ENCODE data around the gene IL11RA. TPM values are rescaled to one million over a fixed set of nuclear protein-coding genes. Genes with fewer than 3 reads are reported as not detected.

The IL11RA gene
- polyA plus RNA-seq: 10 to 100 TPM in 1 of 3 donors, 1 to 10 TPM in 2; 2.9 to 14.0 (median 5.0) TPM

DNA sequence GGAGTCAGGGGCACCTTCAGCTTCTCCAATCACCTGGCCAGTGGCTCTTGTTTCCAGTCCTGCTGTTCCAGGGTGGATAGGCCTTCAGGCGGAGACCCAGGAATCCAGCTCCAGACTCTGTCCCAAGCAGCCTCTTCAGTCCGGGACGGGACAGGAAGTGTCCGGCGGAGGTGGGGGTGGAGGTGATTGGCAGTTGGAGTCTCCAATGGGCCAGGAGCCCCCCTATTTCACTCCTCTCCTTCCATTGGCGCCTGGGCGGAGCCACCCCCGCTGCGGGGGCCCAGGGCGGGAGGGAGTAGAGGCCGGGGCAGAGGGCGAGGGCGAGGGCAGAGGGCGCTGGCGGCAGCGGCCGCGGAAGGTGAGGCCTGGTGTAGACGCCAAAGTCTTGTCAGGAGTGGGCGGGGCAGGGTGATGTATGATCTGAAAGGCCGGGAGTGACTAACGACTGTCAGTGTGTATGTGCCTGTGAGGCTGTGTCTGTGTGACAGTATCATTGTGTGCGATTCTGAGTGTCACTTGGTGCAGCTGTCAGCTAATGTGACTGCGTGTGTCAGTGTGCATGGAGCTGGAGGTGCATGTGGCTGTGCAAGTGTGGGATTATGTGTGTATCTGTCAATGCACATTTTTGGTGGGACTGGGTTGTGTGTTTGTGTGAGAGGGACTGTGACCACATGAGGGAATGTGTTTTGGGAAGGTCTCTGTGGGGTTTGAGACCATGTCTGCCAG is at the start of gene IL11RA:
Gene IL11RA, plus strand, starts transcription at position 310 of the 726 bp plus-strand sequence. CDS start 3,033 bp downstream, outside the sequence.
- Mint-ChIP-seq H3K4me1 (peaks cover 29 to 40% of the 10 kb centered on the region in 2 donors), H3K4me3 (peak within 1 kb of the TSS in 3 of 5 donors; percentile 9 to 41 (median 36)), H3K36me3 (peaks cover 9 to 14% (median 13%) of the 10 kb centered on the region in 3 donors), H3K27me3 (ENCODE audit: low read depth in 3 of 3) (peaks cover 2 to 6% (median 2%) of the 10 kb centered on the region in 3 donors), H3K9me3 (no peaks in the 10 kb centered on the region), H3K27ac (peak within 1 kb of the TSS in 5 of 6 donors; percentile 18 to 73 (median 48))
- DNase-seq: no peak

DNA sequence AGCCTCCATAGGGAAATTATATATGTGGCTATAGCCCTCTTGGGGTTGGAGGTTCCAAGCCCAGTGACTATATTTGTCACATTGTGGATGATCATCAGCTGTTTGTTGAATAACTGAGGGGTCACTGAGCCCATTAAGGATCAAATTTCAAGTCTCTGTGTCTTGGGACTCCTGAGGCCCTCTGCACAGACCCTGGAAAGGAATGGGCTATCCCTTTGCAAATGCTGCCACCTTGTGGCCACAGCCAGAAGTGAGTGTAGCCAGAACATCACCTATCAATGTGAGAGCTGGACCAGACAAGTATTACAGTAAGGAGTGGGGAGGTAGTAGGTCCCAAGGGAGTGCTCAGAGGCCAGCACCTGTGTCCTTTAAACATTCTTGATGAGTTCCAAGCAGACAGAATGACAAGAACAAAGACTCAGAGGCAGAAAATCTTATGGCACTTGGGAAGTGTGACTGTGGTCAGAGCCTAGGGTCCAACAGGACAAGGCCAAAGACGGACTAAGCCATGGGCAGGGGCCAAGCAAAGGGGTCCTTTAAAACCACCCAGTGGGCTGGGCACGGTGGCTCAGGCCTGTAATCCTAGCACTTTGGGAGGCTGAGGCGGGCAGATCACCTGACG is 48.3 kb upstream of the IL11RA start:
- no peak overlapping the region for H3K4me3 Mint-ChIP-seq
- peak; percentile 66 to 73 (median 69) for DNase-seq
- H3K4me1 Mint-ChIP-seq: no peaks in the 10 kb centered on the region
- no peaks in the 10 kb centered on the region for H3K9me3 Mint-ChIP-seq
- H3K27me3 Mint-ChIP-seq (ENCODE audit: low read depth in 3 of 3): peaks cover 0 to 5% (median 2%) of the 10 kb centered on the region in 3 donors
- no peaks in the 10 kb centered on the region for H3K36me3 Mint-ChIP-seq
- H3K27ac Mint-ChIP-seq: no peak overlapping the region

- no peaks in the 10 kb centered on the region for H3K9me3 Mint-ChIP-seq
Measured at GRCh38 chr9:34606190-34606589, 45.8 kb upstream of the IL11RA start.

GRCh38 chr9:34606905-34607304 is 45.1 kb upstream of the IL11RA start:
- Mint-ChIP-seq H3K36me3 (no peaks in the 10 kb centered on the region), H3K4me3 (no peak overlapping the region), H3K27me3 (ENCODE audit: low read depth in 3 of 3) (peaks cover 0 to 4% (median 3%) of the 10 kb centered on the region in 3 donors), H3K27ac (no peak overlapping the region), H3K4me1 (peaks cover 10 to 15% of the 10 kb centered on the region in 2 donors), H3K9me3 (no peaks in the 10 kb centered on the region)
- DNase-seq: no peak

More at GRCh38 chr9:34606190-34606589, 45.8 kb upstream of the IL11RA start:
- DNase-seq: no peak
- H3K4me3 Mint-ChIP-seq: no peak overlapping the region
- H3K27me3 Mint-ChIP-seq (ENCODE audit: low read depth in 3 of 3): peaks cover 0 to 5% (median under 1%) of the 10 kb centered on the region in 3 donors
- peaks cover 5 to 10% of the 10 kb centered on the region in 2 donors for H3K4me1 Mint-ChIP-seq
- no peaks in the 10 kb centered on the region for H3K36me3 Mint-ChIP-seq
- H3K27ac Mint-ChIP-seq: no peak overlapping the region

GRCh38 chr9:34607331-34607730 is 44.7 kb upstream of the IL11RA start:
- H3K4me1 Mint-ChIP-seq: peaks cover 12 to 18% of the 10 kb centered on the region in 2 donors

GRCh38 chr9:34610434-34611206 is 41.4 kb upstream of the IL11RA start:
- Mint-ChIP-seq H3K4me1 (peaks cover 23 to 31% of the 10 kb centered on the region in 2 donors), H3K9me3 (no peaks in the 10 kb centered on the region), H3K4me3 (peak overlapping the region; percentile 36 to 98 (median 92)), H3K36me3 (peaks cover 0 to 15% (median 0%) of the 10 kb centered on the region in 3 donors), H3K27ac (peak overlapping the region in 5 of 6 donors; percentile 75 to 98 (median 93)), H3K27me3 (ENCODE audit: low read depth in 3 of 3) (peaks cover 6 to 8% (median 8%) of the 10 kb centered on the region in 3 donors)
- DNase-seq: no peak

More at GRCh38 chr9:34607331-34607730, 44.7 kb upstream of the IL11RA start:
- Mint-ChIP-seq H3K9me3 (no peaks in the 10 kb centered on the region), H3K27ac (no peak overlapping the region), H3K4me3 (no peak overlapping the region), H3K36me3 (no peaks in the 10 kb centered on the region), H3K27me3 (ENCODE audit: low read depth in 3 of 3) (peaks cover 2 to 6% (median 5%) of the 10 kb centered on the region in 3 donors)
- no peak for DNase-seq

GRCh38 chr9:34611251-34611810 is 40.7 kb upstream of the IL11RA start:
- Mint-ChIP-seq H3K4me1 (peaks cover 23 to 31% of the 10 kb centered on the region in 2 donors), H3K36me3 (peaks cover 0 to 18% (median 4%) of the 10 kb centered on the region in 3 donors), H3K9me3 (no peaks in the 10 kb centered on the region), H3K27me3 (ENCODE audit: low read depth in 3 of 3) (peaks cover 6 to 8% (median 8%) of the 10 kb centered on the region in 3 donors), H3K27ac (peak overlapping the region; percentile 88 to 98 (median 92)), H3K4me3 (peak overlapping the region; percentile 92 to 98 (median 93))
- DNase-seq: no peak

GRCh38 chr9:34611811-34612787 is 39.9 kb upstream of the IL11RA start, which contains the start of gene RPP25L:
TSS of gene RPP25L (minus strand) at chr9:34612097. CDS start at chr9:34611296, 801 bp downstream.
- Mint-ChIP-seq H3K36me3 (peaks cover 0 to 23% (median 7%) of the 10 kb centered on the region in 3 donors), H3K27me3 (ENCODE audit: low read depth in 3 of 3) (peaks cover 6 to 8% (median 8%) of the 10 kb centered on the region in 3 donors), H3K27ac (peak within 1 kb of the TSS; percentile 88 to 98 (median 94)), H3K4me1 (peaks cover 23 to 31% of the 10 kb centered on the region in 2 donors), H3K4me3 (peak within 1 kb of the TSS; percentile 92 to 98 (median 93)), H3K9me3 (no peaks in the 10 kb centered on the region)
- peak; percentile 88 to 90 (median 89) for DNase-seq

DNA sequence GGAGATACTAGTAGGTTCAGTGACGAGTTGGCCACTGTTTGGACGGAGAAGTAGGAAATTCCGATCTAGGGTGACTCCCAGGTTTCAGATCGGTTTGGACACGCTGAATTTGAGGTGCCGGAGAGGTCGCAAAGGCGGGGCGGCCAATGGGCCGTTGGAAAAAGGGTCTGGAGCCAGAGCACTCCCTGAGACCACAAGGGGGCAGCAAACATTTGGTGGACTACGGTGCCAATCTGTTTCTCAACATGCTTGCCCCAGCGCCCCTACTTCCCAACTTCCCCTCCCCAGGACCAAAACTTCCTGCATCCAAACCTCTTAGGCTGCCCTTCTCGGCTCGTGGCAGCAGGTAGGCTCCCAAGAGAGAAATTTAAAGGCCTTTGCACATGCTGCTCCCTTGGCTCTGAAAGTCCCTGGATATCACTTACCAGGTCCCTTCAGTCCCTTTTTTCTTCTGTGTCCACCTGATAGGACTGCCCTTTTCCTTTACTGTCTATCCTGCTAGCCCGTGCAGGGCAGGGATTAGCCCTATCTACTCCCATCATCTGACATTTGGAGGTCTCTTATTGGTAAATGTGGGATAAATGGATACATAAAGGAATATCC is 39.1 kb upstream of the IL11RA start:
- Mint-ChIP-seq H3K4me3 (peak overlapping the region; percentile 92 to 98 (median 93)), H3K4me1 (peaks cover 23 to 31% of the 10 kb centered on the region in 2 donors), H3K27ac (peak overlapping the region; percentile 88 to 98 (median 94)), H3K36me3 (peaks cover 0 to 27% (median 7%) of the 10 kb centered on the region in 3 donors), H3K27me3 (ENCODE audit: low read depth in 3 of 3) (peaks cover 6 to 8% (median 8%) of the 10 kb centered on the region in 3 donors), H3K9me3 (no peaks in the 10 kb centered on the region)
- peak; percentile 69 to 72 (median 72) for DNase-seq

DNA sequence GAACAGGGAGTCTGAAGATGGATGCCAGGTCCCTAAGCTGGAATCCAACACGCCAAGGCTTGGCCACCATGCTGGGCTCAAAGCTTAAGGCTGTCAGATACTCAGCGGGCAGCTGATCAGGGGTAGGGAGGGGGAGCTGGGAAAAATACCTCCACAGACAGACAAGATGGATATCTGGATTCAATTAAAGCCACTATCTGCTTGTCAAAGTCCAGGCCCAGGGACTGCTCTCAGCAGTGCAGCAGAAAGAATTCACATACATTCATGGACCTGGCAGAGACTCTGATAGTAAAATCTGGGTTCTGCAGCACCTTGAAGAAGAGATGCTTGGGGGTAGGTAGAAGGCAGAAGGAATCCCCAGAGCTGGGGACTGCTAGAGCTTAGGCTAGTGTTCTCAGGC is 36.9 kb upstream of the IL11RA start:
- peaks cover 38 to 47% of the 10 kb centered on the region in 2 donors for H3K4me1 Mint-ChIP-seq
- peaks cover 0 to 31% (median 7%) of the 10 kb centered on the region in 3 donors for H3K36me3 Mint-ChIP-seq
- peaks cover 6 to 10% (median 8%) of the 10 kb centered on the region in 3 donors for H3K27me3 Mint-ChIP-seq (ENCODE audit: low read depth in 3 of 3)
- peak overlapping the region in 1 of 6 donors; percentile 34 for H3K27ac Mint-ChIP-seq
- H3K9me3 Mint-ChIP-seq: peaks cover 0 to 2% (median 0%) of the 10 kb centered on the region in 6 donors
- DNase-seq: no peak
- no peak overlapping the region for H3K4me3 Mint-ChIP-seq

- peaks cover 0 to 2% (median 0%) of the 10 kb centered on the region in 6 donors for H3K9me3 Mint-ChIP-seq
- H3K36me3 Mint-ChIP-seq: peaks cover 0 to 18% (median 7%) of the 10 kb centered on the region in 3 donors
- peak within 1 kb of the TSS; percentile 91 to 96 (median 94) for H3K27ac Mint-ChIP-seq
- peaks cover 30 to 32% of the 10 kb centered on the region in 2 donors for H3K4me1 Mint-ChIP-seq
- peak within 1 kb of the TSS; percentile 88 to 98 (median 95) for H3K4me3 Mint-ChIP-seq
- peak; percentile 92 to 94 (median 93) for DNase-seq
- H3K27me3 Mint-ChIP-seq (ENCODE audit: low read depth in 3 of 3): peaks cover 17 to 29% (median 23%) of the 10 kb centered on the region in 3 donors
Measured at GRCh38 chr9:34620061-34620994, 31.7 kb upstream of the IL11RA start, which contains the start of gene DCTN3. TSS of gene DCTN3 (minus strand) at chr9:34620495. CDS start at chr9:34620464, 31 bp downstream.

All from immature natural killer cell (primary cell).